GM21447 (cell line): Measurements from ENCODE around the gene MPG.
"Not testable (repeated sequence)": the region's sequence is repeated elsewhere in the genome, so short reads cannot be mapped to it uniquely, and the experiment has no call there.

Experiments used
- ATAC-seq: cut with Tn5 transposase; IDR thresholded peaks from one replicate; pipeline ENCODE4 v1.9.1; 2021; ENCODE audit not compliant: unreplicated experiment

MPG gene, protein sequence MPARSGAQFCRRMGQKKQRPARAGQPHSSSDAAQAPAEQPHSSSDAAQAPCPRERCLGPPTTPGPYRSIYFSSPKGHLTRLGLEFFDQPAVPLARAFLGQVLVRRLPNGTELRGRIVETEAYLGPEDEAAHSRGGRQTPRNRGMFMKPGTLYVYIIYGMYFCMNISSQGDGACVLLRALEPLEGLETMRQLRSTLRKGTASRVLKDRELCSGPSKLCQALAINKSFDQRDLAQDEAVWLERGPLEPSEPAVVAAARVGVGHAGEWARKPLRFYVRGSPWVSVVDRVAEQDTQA

DNA sequence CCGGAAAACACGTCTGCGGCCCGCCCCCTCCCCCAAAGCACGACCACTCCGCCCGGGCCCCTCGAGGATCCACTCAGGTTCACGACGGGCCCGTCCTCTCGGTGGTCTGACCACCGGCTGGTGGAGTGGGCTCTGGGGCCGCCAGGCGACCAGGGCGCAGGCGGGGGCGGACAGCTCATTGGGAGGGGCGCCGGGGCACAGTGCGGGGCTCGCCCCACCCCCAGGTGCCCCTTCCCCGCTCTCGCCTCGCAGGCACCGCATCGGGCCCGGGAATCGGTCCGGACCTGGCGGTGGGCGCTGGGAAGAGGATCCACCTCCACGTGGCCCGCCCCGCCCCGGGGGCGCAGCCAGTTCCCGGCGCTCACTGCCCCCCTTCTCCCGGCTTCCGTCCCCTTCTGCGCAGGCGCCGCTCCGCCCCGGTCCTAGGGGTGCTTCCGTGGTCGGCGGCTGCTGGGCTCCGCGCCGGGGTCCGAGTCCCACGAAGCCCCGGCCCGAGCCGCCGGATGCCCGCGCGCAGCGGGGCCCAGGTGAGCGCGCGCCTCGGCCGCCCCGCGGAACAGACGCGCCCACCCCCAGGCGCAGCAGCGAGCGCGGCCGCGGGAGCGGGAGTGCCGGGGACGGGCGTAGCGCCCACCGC lies at the start of gene MPG:
Gene MPG, plus strand, starts transcription at position 419 of the 637 bp plus-strand sequence. Its CDS starts 85 bp downstream, at position 504.
- ATAC-seq: peak; percentile 64

DNA sequence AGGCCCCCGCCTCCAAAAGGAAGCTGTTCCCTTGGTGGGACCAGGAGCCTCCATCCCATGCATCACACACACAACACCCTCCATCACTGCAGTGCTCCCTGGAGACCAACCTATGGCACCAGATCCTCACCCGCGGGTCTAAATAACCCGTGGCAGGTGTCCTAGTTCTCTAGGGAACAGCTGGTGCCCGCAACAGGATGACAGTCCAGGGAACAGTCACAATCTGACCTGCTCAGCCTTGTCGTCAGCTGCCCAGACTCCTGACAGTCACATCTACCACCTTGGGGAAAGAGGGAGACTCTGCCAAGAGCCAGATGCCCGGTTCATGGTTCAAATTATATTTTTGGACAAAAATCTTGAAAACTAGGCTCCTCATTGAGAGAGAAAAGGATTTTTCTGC lies 47.4 kb upstream of the MPG start:
- ATAC-seq: not testable (repeated sequence)

DNA sequence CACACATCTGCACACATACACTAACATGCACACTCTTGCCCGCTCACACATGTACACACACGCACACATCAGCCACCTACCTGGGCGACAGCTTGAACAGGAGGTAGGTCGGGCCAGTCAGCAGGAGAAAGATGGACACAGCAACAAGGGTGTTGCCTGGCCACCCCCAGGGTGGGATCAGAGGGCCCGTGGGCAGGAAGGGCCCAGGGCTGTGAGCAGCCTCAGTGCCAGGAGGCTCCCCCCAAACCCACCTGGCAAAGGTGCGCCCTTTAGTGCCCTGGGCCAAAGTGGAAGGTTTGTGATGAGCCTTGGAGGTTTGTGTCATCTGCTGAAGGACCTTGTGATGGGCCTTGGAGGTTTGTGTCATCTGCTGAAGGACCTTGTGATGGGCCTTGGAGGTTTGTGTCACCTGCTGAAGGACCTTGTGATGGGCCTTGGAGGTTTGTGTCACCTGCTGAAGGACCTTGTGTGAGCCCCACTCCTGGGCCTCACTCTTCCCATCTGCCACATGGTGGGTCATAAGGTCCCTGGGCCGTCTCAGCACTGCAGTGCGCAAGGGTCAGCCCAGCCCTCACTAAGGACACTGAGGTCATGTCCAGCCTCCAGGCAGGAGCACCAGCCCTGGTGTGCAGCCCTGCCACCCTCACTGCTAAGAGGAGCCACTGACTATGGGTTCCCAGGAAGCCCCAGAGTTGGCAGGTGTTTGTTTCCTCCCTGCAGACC lies 44.7 kb upstream of the MPG start:
- ATAC-seq: not testable (repeated sequence)

DNA sequence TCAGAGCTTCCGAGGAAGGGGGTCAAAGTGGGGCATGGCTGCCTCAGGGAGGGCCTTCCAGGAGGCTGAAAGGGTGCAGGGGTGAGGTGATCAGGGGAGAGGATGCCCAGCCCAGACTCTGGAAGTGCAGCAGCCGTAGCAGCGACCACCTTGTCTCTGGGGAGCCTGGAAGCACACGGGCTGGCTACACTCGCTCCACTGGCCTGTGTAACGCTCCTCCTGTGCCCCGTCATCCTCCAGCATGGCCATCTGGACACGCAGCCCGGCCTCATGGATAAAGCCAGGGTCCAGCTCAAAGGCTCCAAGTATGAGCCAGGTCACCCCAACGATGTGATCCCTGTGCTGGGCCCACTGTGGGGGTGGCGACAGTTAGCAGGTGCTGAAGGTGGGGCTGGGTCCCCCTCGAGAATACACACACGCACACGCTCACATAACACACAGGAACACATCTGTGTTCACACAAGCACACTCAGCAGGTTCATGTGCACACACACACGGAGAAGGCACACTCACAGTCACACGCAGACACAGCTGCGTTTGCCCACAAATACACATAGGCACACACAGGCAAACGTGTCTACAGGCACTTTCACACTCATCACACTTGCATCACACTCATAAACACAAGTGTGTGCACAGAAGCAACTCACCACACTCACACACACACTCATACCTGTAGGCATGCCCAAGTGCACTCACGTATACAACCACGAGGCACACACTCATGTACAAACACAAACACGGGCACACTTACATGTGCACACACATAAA lies 44.0 kb upstream of the MPG start:
- no peak for ATAC-seq

DNA sequence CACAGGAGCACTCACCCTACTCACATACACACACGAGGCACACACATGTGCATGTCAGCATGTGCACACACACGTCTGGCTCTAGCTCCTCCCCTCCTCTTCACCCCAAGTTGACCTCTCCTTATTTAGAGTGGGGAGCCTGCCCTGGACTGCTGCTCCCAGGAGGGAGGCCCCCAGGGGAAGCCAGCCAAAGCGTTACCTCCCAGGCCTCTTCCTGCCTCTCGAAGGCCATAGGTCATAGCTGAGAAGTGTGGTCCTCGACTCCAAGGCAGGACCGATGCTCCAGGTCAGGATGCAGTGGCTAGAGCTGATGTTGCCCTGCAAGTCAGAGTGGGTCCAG lies 43.4 kb upstream of the MPG start:
- no peak for ATAC-seq

DNA sequence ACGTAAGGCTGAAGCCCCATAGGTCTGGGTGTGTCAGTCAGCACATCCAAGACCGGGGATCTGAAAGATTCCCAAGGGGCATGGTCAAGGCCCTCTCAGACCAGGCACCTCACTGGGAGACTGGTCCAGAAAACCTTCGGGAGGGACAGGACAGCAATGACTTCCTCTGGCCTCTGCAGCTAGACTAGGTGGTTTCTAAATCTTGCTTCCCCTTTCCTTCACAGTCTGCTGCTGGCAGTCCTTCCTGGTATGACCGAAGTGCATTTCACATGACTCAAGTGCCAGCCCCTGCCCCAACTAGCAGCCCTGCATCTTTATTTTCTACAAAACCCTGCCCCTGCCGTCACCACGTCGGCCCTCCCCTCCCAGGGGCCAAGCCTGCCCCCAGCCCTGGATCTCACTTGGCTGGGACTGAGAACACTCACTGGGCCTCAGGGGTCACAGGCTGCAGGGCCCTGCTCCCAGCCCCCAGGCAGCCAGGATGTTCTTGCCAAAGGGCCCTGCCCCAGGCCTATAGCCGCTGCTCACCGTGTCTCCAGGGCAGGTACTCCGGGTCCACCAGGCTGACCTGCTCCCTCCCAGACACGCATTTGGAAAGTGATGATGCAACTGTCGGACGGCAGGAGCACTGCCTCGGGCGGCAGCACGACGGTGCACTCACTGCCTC lies 42.9 kb upstream of the MPG start:
- no peak for ATAC-seq

DNA sequence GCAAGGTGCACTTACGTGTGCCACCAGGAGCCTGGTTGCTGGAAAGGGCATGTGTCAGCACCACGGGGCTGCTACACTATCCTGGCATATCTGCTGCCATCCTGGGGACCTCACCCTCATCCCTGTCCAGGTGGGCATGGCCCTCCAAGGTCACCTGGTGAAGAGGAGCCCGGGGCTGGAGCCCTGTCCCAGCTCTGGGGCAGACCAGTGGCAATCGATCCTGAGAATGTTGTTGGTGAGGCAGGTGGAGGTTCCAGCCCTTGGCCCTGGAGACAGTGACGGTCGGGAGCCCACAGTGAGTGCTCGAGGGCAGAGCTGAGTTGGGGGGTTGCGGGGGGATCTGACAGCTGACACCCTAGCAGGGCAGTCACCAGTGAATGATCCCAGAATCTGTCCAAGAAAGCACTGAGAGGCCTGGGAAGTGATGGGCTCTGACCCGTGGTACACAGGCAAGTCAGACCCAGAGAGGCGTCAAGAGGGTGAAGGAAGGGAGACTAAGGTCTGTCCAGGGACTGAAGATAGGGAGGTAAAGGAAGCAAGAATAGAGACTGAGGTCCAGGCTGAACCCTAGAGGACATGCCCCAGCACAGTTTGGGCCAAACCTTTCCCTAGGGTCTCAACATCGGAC lies 42.2 kb upstream of the MPG start:
- no peak for ATAC-seq

DNA sequence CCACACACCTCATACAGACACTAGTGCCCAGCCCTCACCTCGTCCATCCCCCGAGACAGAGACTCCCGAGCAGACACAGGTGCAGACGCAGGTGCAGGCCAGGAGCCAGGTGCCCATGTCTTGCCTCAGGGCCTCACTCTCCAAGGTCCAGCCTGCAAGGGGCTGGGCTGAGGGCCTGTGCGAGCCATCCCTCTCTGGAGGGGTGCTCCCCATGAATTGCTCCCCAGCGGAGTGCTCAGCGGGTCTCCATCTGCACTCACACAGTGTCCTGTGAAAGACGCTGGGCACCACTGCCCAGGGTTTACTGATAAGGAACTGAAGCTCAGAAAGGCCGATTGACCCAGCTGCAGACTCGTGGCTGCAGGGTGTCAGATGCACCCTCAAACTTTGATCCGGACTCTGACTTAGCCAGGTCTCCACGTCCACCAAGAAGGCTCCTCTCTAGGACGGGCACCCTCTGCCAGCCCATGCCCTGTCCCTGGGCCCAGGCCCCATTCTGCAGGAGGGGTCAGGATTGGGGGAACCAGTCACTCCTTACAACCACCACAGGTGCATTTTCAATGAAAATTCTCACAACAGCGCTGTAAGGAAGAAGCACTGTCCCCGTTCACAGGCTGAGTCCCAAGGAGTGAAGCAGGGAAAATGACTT lies 41.6 kb upstream of the MPG start:
- ATAC-seq: no peak

DNA sequence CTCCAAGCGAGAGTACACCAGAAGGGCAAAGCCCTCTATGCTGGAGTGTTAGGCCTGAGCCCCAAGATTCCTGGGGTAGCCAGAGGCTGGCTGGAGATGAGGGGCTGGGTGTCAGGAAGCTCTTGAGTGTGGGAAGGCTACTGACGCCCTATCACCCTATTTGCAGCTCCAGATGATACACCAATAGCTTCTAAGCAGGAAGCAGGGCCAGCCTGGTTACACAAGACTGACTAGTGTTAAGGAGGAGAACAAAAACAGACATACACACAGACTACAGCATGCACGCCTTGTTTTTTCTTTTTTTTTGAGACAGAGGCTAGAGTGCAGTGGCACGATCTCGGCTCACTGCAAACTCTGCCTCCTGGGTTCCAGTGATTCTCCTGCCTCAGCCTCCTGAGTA lies 40.5 kb upstream of the MPG start:
- no peak for ATAC-seq

DNA sequence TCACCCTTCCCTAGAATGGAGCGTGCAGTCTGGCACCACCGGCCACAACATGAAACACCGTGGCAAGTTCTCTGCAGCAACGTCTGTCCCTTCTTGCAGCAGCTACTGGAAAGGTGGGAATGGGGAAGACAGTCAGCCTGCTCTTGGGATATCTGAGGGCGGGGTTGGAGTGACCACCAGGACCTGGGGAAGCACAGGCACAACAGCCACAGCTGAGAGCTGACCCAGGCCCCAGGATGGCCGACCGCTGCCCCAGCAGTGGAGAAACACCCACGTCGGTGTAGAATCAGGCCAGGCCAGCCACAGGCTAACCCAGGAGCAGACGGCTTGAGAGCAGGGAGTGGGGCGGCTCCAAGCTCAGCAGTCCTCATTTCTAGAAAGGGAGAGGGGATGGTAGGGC lies 39.8 kb upstream of the MPG start:
- not testable (repeated sequence) for ATAC-seq

DNA sequence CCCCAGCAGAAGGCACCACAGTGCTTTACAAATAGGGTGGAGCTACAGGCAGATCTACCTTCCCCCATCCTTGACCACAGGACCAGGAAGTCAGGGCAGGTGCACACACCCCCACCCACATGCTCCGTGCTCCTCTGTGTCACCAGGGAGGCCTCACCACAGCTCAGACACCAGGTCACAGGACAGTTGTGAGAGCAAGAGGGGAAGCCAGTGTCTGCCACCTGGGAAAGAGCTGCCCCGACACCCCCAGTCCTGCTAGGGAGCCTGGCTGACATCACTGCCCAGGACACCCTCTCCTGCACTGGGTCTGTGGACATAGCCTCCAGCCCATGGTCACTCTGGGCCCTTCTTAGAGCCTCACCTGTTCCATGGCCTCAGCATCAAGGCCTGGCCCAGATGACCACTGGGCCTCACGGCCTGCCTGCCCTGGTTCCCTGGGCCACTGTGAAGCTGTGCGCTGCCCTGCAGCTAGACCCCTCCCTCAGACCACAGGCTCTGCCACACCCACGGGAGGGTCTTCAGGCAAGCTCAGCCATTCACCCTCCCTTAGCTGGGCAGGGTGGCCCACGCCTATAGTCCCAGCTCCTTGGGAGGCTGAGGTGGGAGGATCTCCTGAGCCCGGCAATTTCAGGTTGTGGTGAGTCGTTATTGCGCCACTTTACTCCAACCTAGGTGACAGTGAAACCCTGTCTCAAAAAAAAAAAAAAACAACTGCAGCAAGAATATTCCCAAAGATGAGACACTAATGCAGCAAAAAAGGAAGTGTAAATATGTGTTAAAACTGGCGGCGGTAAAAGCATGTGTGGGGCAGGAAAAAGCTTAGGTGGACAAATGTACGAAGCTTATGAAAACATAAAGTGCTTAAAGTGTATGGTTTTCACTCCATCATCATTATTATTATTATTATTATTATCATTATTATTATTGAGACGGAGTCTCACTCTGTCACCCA lies 38.8 kb upstream of the MPG start:
- peak; percentile 82 for ATAC-seq

DNA sequence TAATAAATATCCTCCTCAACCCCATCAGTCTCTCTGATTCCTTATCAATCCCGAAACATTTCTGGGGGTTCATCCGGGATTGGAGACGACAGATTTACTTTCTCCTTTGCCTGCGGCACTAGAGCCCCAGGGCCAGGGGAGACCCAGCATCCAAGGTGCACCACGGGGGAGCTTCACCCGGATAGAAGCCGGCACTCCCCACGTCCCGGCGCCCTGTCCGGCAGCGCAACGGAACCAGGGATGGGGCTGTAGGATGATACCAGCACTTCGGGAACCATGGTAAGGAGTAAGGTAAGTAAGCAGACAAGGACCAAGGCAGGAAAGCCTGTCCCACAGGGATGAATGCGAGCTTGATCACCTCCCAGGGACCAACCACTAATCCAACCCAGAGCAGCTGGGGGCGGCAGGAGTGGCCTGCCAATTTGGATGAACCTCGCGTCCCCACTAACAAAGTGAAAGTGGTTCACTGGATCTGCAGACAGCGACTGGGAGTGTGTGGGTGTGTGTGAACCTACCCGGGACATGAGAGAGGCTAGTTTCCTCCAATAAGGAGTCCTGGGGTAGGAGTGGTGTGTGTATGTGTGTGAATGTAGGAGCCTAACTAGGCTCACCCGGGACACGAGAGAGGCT lies 36.5 kb upstream of the MPG start:
- ATAC-seq: no peak

DNA sequence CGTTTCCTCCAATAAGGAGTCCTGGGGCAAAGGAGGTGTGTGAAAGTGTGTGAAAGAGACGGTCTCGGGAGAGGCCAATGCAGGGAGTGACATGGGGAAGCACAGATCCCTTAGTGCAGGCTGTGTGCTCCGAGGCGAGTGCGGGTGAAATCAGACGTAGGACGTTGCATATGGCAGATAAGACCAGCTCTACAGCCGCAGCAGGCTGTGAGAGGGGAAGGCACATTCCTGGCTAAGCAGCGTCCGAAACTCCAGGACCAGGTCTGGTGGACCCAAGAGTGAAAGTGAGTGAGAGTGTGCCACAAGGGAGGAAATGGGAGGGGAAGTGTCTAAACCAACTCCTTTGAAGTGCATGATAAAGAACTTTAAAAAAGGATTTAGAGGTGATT lies 36.0 kb upstream of the MPG start:
- no peak for ATAC-seq

DNA sequence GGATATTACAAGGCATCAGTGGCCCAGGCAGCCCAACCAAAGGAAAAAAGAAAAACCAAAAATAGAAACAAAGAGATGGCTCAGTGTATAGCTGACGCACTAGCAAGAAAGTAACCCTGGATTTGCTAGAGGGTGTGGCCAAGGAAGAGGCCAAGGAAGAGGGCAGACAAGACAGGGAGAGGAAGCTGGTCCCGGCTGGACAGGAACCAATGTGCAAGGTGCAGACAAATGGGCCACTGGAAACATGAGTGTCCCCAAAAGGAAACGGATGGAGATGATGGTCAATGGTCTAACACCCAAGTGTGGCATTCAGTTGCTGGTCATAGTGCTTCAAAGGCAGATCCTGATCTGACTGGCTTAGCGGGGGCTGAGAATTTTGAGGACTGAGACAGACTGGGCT lies 35.3 kb upstream of the MPG start:
- ATAC-seq: no peak

DNA sequence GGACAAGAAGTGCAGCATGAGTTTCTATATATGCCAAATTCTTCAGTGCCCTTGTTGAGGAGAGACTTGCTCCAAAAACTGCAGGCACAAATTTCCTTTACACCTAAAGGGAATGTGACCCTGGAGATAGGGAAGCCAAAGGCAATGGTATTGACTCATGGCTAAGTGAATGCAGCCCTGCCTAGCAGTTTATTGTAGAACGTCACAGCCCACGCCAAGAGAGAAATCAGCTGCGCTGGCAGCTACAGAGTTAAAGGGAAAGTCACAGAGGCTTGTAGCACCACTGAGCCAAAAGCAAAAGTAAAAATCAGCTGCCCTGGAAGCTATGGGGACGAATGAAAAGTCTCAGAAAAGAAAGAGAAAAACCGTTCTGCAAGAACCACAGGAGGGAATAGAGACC lies 34.7 kb upstream of the MPG start:
- ATAC-seq: no peak

DNA sequence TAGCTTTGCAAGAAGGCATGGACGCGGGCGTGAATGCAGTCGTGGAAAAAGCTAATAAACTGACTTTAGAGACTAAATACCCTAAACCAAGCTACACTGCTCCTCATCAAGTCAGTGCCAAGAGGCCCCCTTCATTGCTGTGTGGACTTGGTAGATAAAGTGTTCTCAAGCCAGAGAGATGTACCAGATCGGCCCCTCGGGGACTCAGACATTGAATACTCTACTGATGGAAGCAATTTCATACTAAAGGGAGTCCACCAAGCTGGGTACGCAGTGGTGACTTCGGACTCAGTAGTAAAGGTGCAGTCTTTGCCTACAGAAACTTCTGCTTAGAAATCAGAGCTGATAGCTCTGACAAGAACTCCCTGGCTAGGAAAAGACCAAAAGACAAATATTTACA lies 33.4 kb upstream of the MPG start:
- no peak for ATAC-seq

DNA sequence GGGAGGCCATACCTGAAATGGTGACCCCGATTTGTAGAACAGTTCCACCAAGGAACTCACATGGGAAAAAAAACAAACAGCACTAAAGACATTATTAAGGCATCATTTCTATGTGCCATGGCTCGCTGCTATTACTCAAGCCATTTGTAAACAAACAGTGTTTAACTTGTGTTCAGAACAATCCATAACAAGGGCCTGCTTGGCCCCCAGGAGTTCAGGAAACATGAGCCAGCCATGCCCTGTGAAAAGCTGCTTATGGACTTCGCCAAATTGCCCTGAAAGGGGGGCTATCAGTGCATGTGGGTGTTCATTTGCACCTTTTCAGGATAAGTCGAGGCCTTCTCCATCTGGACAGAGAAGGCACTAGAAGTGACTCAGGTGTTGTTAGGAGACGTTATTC lies 32.6 kb upstream of the MPG start:
- no peak for ATAC-seq

DNA sequence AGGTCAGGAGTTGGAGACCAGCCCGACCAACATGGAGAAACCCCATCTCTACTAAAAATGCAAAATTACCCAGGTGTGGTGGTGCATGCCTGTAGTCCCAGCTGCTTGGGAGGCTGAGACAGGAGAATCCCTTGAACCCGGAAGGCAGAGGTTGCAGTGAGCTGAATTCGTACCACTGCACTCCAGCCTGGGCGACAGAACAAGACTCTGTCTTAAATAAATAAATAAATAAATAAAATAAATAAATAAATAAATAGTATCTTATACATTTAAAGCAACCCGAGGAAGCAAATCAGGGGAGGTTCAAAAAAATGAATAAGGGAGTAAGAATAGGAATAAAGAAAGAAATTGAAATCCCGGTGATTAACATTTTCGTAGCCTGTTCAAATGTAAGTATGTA lies 31.5 kb upstream of the MPG start:
- not testable (repeated sequence) for ATAC-seq

DNA sequence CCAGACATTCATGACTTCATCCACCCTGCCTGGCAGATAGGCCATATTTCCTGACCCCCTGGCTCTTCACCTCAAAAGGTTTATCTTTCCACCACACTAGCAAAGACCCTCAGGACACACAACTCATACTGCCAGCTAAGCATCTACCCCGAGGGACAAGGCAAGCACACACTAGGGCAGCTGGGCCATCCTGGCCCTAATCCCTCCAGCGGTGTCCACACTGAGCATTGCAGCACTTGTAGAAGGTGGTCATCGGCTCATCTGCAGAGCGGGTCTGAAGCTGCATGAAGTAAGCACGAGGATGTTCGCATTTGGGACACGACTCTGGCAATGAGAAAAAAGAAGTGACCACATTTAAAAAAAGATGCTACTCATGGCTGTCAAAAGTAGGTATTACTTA lies 30.8 kb upstream of the MPG start:
- ATAC-seq: no peak
